ENCODE results near the gene NFIC.
"Not testable (repeated sequence)": the region's sequence is repeated elsewhere in the genome, so short reads cannot be mapped to it uniquely, and the experiment has no call there.

The NFIC gene

GRCh38 chr19:3375221-3376090 is 9.1 kb downstream of the NFIC start:
- no peak for DNase-seq

GRCh38 chr19:3376091-3376455 is 9.7 kb downstream of the NFIC start:
- DNase-seq = not testable (repeated sequence)

GRCh38 chr19:3378352-3379150 is 12.2 kb downstream of the NFIC start:
- DNase-seq = no peak

- DNase-seq = no peak
These were observed 14.4 kb downstream of the NFIC start for GRCh38 chr19:3380829-3381228.

GRCh38 chr19:3381701-3382372 is 15.5 kb downstream of the NFIC start:
- no peak for DNase-seq

GRCh38 chr19:3382460-3383100 is 16.2 kb downstream of the NFIC start:
- no peak for DNase-seq

GRCh38 chr19:3383121-3383722 is 16.8 kb downstream of the NFIC start:
- DNase-seq = no peak

GRCh38 chr19:3386447-3387234 is 20.3 kb downstream of the NFIC start:
- no peak for DNase-seq

- DNase-seq = no peak
These were observed 21.5 kb downstream of the NFIC start for GRCh38 chr19:3387645-3388589.

- DNase-seq = no peak
These were observed 23.0 kb downstream of the NFIC start for GRCh38 chr19:3389446-3389778.

GRCh38 chr19:3389876-3390371 is 23.5 kb downstream of the NFIC start:
- no peak for DNase-seq

GRCh38 chr19:3391911-3392310 is 25.5 kb downstream of the NFIC start:
- not testable (repeated sequence) for DNase-seq

GRCh38 chr19:3392480-3392879 is 26.1 kb downstream of the NFIC start:
- DNase-seq = no peak

GRCh38 chr19:3396881-3397265 is 30.5 kb downstream of the NFIC start:
- no peak for DNase-seq

GRCh38 chr19:3397266-3398022 is 31.1 kb downstream of the NFIC start:
- no peak for DNase-seq

GRCh38 chr19:3398114-3398899 is 31.9 kb downstream of the NFIC start:
- no peak for DNase-seq

- no peak for DNase-seq
These were observed 32.5 kb downstream of the NFIC start for GRCh38 chr19:3398900-3399278.

- DNase-seq = not testable (repeated sequence)
These were observed 32.9 kb downstream of the NFIC start for GRCh38 chr19:3399311-3399710.

Measured in NCI-H187 treated with DMSO at 0.1 percent for 48 hours (cell line).